Adrenal gland (tissue), 12 donors: Measurements from ENCODE around the gene IFIT1B. TPM values are rescaled to one million over a fixed set of nuclear protein-coding genes. Genes with fewer than 3 reads are reported as not detected.
"Not testable (repeated sequence)": the region's sequence is repeated elsewhere in the genome, so short reads cannot be mapped to it uniquely, and the experiment has no call there.

ENCODE experiments used
- DNase-seq, 7 donors: peaks; one replicate each; pipeline ENCODE4 v3.0.0-alpha.2; 2019 to 2020
- H3K27ac ChIP-seq, 5 donors: fragments of 200-600 bp; sonication (generic) in 4 of 5; 1 replicate in 3 of 5; 2 replicates in 2 of 5; pipeline versions ENCODE4 v1.5.1 to v1.8.0; 2016 to 2020; ENCODE audit warnings: mild to moderate bottlenecking in 1 of 5
- H3K27me3 ChIP-seq: fragments of 200-600 bp; 2 replicates; pipeline ENCODE4 v1.8.0; 2021
- H3K36me3 ChIP-seq, 2 donors: fragments of 200-600 bp; replicated peaks in 1 of 2; 1 replicate in 1 of 2; 2 replicates in 1 of 2; pipeline versions ENCODE4 v1.5.1 to v1.8.0; 2018 to 2022
- H3K4me1 ChIP-seq, 2 donors: fragments of 200-600 bp; replicated peaks in 1 of 2; 1 replicate in 1 of 2; 2 replicates in 1 of 2; pipeline versions ENCODE4 v1.5.1 to v1.8.0; 2018 to 2021
- H3K4me3 ChIP-seq, 4 donors: fragments of 200-600 bp; sonication (generic) in 3 of 4; one replicate each; pipeline ENCODE4 v1.5.1; 2016 to 2018
- H3K9me3 ChIP-seq, 3 donors: fragments of 200-600 bp; sonication (generic) in 1 of 3; replicated peaks in 1 of 3; 1 replicate in 2 of 3; 2 replicates in 1 of 3; pipeline versions ENCODE4 v1.5.1 to v1.8.0; 2016 to 2021
- CTCF ChIP-seq, 6 experiments: fragments of 450-650 bp in 4 of 6; fragments of 200-600 bp in 2 of 6; sonication (generic) in 1 of 6; IDR thresholded peaks; 1 replicate in 5 of 6; 2 replicates in 1 of 6; pipeline versions ENCODE4 v1.5.1 to v1.8.0; 2016 to 2021; ENCODE audit warnings: antibody characterized with exemption in 6 of 6, mild to moderate bottlenecking in 2 of 6, moderate library complexity in 1 of 6
- POLR2A ChIP-seq, 2 donors: fragments of 450-650 bp; IDR thresholded peaks; one replicate each; pipeline ENCODE4 v1.6.1; 2017; ENCODE audit warnings: antibody characterized with exemption in 2 of 2, mild to moderate bottlenecking in 2 of 2, moderate library complexity in 1 of 2
- WGBS, 4 donors: extraction: QIAGEN DNeasy Blood & Tissue Kit in 2 of 4; methylation state at CpG; one replicate each; pipeline versions ENCODE4 v1.1.5 to v1.1.7; 2013 to 2017; 5-methylcytosine and 5-hydroxymethylcytosine counted together
- intact Hi-C, 2 donors: fragments of 100-400 bp; cut with DNase I; formaldehyde crosslinking; loops; one replicate each; pipeline versions ENCODE4 v1.14.1 to v1.15.0; 2022 to 2023
- polyA plus RNA-seq, 3 donors: library from polyadenylated mRNA; stranded (reverse); fragments of 200-250 nt in 2 of 3; fragments of 350-450 nt in 1 of 3; fragmentation: Illumina TruSeq in 1 of 3; extraction: RNeasy Lipid Tissue Mini Kit (QIAGEN cat#74804) in 1 of 3; gene quantifications; one replicate each; pipeline ENCODE4 v1.2.3, GENCODE V29; 2013 to 2014
- total RNA-seq, 9 donors: library from RNA; depleted of rRNA in 4 of 9; stranded (reverse); fragments of >200 nt in 4 of 9; fragments of 120-200 nt in 1 of 9; fragmentation: NEBNext Ultra II Directional in 1 of 9; extraction: Animal tissue kit (Norgen Biotek cat#: 25700) in 1 of 9; gene quantifications; one replicate each; pipeline versions ENCODE4 v1.1.0 to v1.2.4, GENCODE V29; 2013 to 2023
- donor health status: healthy with polysubstance abuse.
- donor health status: Bipolar disorder and iron deficiency.
- donor health status: DM: yes; HTN: yes; CAD: no.
- donor health status: DM: no; HTN: no; CAD: no.
- donor health status: DM: no; HTN: no; CAD: no.
- donor health status: DM: yes; HTN: yes; CAD: no.

The IFIT1B gene
- total and polyA plus RNA-seq, 12 donors = 0.07 to 1.7 (median 0.23) TPM; not detected in 8

GRCh38 chr10:89409282-89409681 is 31.4 kb downstream of the IFIT1B start:
- intact Hi-C loops, H3K4me3 ChIP-seq, H3K27ac ChIP-seq, H3K4me1 ChIP-seq, H3K9me3 ChIP-seq, H3K27me3 ChIP-seq, DNase-seq, H3K36me3 ChIP-seq: not testable (repeated sequence)
- WGBS, 4 donors = 62 to 72% (median 68%) methylated on average over 4 to 5 of the region's 5 CpGs

- H3K9me3 ChIP-seq, DNase-seq, H3K27ac ChIP-seq, H3K27me3 ChIP-seq, intact Hi-C loops, H3K4me1 ChIP-seq, H3K4me3 ChIP-seq, H3K36me3 ChIP-seq: not testable (repeated sequence)
- 88 to 94% (median 91%) methylated on average over 5 of the region's 5 CpGs for WGBS, 4 donors
Observed at GRCh38 chr10:89410551-89410950, 32.7 kb downstream of the IFIT1B start.

DNA sequence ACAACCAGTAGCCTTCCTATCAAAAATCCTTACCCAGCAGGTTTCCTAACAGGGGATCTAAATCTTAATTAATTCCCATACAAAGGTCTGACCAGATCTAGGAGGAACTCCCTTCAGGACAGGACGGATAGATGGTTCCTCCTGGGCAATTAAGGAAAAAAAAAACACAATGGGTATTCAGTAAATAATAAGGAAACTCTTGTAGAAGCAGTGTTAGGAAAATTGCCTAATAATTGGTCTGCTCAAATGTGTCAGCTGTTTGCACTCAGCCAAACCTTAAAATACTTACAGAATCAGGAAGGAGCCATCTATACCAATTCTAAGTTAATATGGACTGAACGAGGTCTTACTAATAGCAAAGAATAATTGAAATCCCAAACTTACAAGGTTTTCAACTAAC is 33.3 kb downstream of the IFIT1B start:
- WGBS, 4 donors = 75 to 80% (median 77%) methylated on average over 2 of the region's 2 CpGs
- H3K27ac ChIP-seq, DNase-seq, H3K9me3 ChIP-seq, H3K36me3 ChIP-seq, intact Hi-C loops, H3K4me3 ChIP-seq, H3K27me3 ChIP-seq: not testable (repeated sequence)
- H3K4me1 ChIP-seq = peaks cover 9 to 15% of the 10 kb centered on the region in 2 donors

DNA sequence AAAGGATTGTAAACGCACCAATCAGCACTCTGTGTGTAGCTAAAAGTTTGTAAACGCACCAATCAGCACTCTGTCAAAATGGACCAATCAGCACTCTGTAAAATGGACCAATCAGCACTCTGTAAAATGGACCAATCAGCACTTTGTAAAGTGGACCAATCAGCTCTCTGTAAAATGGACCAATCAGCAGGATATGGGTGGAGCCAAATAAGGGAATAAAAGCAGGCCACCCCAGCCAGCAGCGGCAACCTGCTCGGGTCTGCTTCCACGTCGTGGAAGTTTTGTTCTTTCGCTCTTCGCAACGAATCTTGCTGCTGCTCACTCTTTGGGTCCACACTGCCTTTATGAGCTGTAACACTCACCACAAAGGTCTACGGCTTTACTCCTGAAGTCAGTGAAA is 34.4 kb downstream of the IFIT1B start:
- 88 to 97% (median 93%) methylated on average over 10 of the region's 10 CpGs for WGBS, 4 donors
- DNase-seq, H3K4me3 ChIP-seq, H3K27me3 ChIP-seq, H3K9me3 ChIP-seq, intact Hi-C loops, H3K27ac ChIP-seq, H3K36me3 ChIP-seq: not testable (repeated sequence)
- H3K4me1 ChIP-seq = peaks cover 14 to 27% of the 10 kb centered on the region in 2 donors

DNA sequence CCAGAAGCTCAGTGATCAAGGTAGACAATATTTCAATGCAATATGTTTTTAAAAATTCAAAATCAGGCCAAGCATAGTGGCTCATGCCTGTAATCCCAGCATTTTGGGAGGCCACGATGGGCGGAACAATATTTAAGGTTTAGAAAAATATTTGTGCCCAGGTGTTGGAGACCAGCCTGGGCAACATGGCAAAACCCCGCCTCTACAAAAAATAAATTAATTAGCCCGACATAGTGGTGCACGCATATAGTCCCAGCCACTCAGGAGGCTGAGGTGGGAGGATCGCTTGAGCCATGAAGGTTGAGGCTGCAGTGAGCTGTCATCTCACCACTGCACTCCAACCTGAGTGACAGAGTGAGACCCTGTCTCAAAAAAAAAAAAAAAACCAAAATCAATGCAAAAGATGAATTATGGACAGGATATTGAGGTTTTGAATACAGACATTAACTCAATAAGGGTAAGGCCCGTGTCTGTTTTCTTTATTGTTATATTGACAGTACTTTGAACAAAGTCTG is 35.6 kb downstream of the IFIT1B start:
- intact Hi-C loops = no loop called here
- peak overlapping the region in 1 of 4 donors; percentile 67 for H3K4me3 ChIP-seq
- 78 to 87% (median 85%) methylated on average over 7 of the region's 7 CpGs for WGBS, 4 donors

DNA sequence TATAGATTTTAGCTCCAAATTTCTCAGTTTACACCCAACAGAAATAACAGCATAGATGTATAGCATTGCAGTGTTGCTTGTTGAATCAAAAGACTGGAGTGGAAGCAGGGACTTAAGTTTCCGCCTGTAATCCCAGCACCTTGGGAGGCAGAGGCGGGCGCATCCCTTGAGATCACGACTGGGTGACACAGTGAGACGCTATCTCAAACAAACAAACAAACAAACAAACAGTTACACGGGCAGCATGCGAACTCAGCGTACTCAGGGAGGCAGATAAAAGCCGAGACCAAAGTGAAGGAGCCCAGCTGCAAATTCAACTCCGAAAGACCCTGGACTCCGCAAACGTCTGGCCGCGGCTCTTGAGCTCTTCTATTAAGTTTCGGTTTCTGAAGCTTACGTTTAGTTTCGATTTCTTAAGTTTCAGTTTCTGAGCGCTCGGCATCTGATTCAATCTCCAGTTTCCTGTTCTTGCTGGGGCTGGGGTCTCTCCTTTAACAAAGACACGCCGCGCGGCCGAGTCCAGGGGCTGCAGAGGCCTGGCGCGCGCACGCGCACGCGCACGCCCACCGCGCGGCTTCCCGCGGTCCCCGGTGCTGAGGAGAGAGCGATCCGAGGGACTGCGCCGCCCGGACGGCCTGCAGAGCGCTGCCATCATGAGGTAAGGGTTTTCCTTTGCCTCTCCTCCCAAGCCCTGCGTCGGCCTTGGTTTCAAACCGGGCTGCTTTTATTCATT is 36.5 kb downstream of the IFIT1B start, which contains the start of gene IFIT5:
Gene IFIT5, plus strand, starts transcription at position 423 of the 733 bp plus-strand sequence. Its CDS starts 231 bp downstream, at position 654.
- TF ChIP-seq POLR2A (IDR thresholded peaks at IDR 0.05) = peak in 1 of 2 donors; percentile 62
- TF ChIP-seq CTCF (IDR thresholded peaks at IDR 0.05) = no peak
- no peaks in the 10 kb centered on the region for H3K27me3 ChIP-seq
- peaks cover 14 to 45% of the 10 kb centered on the region in 2 donors for H3K4me1 ChIP-seq
- peak within 1 kb of the TSS; percentile 52 to 96 (median 78) for H3K4me3 ChIP-seq
- DNase-seq = peak; percentile 68 to 83 (median 70)
- 0 to 1% (median 0%) methylated on average over 24 to 48 of the region's 48 CpGs for WGBS, 4 donors
- no peaks in the 10 kb centered on the region for H3K9me3 ChIP-seq
- H3K27ac ChIP-seq = peak within 1 kb of the TSS; percentile 84 to 98 (median 94)
- intact Hi-C loops = no loop called here
- H3K36me3 ChIP-seq = no peaks in the 10 kb centered on the region

More for the DNA sequence above, 35.6 kb downstream of the IFIT1B start:
- peaks cover 14 to 38% of the 10 kb centered on the region in 2 donors for H3K4me1 ChIP-seq
- DNase-seq = no peak
- H3K36me3 ChIP-seq = no peaks in the 10 kb centered on the region
- peak overlapping the region; percentile 84 to 98 (median 94) for H3K27ac ChIP-seq
- no peaks in the 10 kb centered on the region for H3K27me3 ChIP-seq
- H3K9me3 ChIP-seq = no peaks in the 10 kb centered on the region
- no peak for TF ChIP-seq CTCF (IDR thresholded peaks at IDR 0.05)
- TF ChIP-seq POLR2A (IDR thresholded peaks at IDR 0.05) = no peak
